Endothelial cell of umbilical vein (primary cell): ENCODE data around the gene AHNAK2. TPM values are rescaled to one million over a fixed set of nuclear protein-coding genes. Genes with fewer than 3 reads are reported as not detected.

Experiments
- BruUV-seq: library from RNA; stranded (reverse); fragments of 400-500 nt; replicated peaks from 2 replicates; lab custom pipeline; 2021; lab: Mats Ljungman, UMichigan
- CTCF ChIA-PET: fragments of 300-600, 350-600 bp; sonication (Branson Sonifier 250); formaldehyde crosslinking; loops from one replicate; lab custom pipeline; 2021; ENCODE audit warnings: antibody characterized with exemption, inconsistent platforms; lab: Charles Lee
- POLR2A ChIA-PET: fragments of 300-600, 350-600 bp; sonication (Branson Sonifier 250); formaldehyde crosslinking; loops from one replicate; lab custom pipeline; 2021; ENCODE audit warnings: antibody characterized with exemption, inconsistent platforms; lab: Charles Lee
- DNase-seq: peaks from one replicate; pipeline ENCODE4 v3.0.0-alpha.2; 2011; ENCODE audit warnings: low read depth, low spot score
- FAIRE-seq: peaks from 2 replicates; lab custom pipeline; 2011; peaks lifted over from hg19 to GRCh38; lab: Jason Lieb, UNC
- H2AFZ ChIP-seq: 2 replicates; pipeline ENCODE4 v1.6.0; 2012; ENCODE audit warnings: low read depth, low read length, control low read depth, inconsistent platforms
- H3K27ac ChIP-seq: 2 replicates; pipeline ENCODE4 v1.5.1; 2011; ENCODE audit warnings: low read depth, mild to moderate bottlenecking, control low read depth, low read length, moderate library complexity; ENCODE audit not compliant: insufficient read depth
- H3K27me3 ChIP-seq, 2 experiments: 2 replicates each; pipeline versions ENCODE4 v1.6.0 to v1.6.1; 2011; ENCODE audit warnings: low read length in 2 of 2, mixed read lengths in 1 of 2; ENCODE audit not compliant: control insufficient read depth in 2 of 2, insufficient read depth in 2 of 2
- H3K36me3 ChIP-seq, 2 experiments: 2 replicates in 1 of 2; 3 replicates in 1 of 2; pipeline ENCODE4 v1.5.1; 2011; ENCODE audit warnings: low read length in 2 of 2, mild to moderate bottlenecking in 1 of 2, moderate library complexity in 1 of 2; ENCODE audit not compliant: control insufficient read depth in 2 of 2, insufficient read depth in 2 of 2; ENCODE audit errors: extremely low read depth in 1 of 2
- H3K4me1 ChIP-seq: 3 replicates; pipeline ENCODE4 v1.5.1; 2011; ENCODE audit warnings: mild to moderate bottlenecking, low read length; ENCODE audit not compliant: control insufficient read depth, insufficient read depth; ENCODE audit errors: extremely low read depth
- H3K4me2 ChIP-seq: 2 replicates; pipeline ENCODE4 v1.6.1; 2011; ENCODE audit warnings: low read length, control low read depth, mixed read lengths; ENCODE audit not compliant: insufficient read depth
- H3K4me3 ChIP-seq, 3 experiments: fragments of 200-600 bp in 1 of 3; sonication (generic), shearing (Covaris generic) in 1 of 3; replicated peaks in 1 of 3; 2 replicates each; pipeline ENCODE4 v1.5.1; 2011 to 2016; ENCODE audit warnings: control low read depth in 3 of 3, low read length in 3 of 3, mild to moderate bottlenecking in 2 of 3, inconsistent platforms in 1 of 3, low read depth in 1 of 3, moderate library complexity in 1 of 3; ENCODE audit not compliant: insufficient read depth in 1 of 3
- H3K79me2 ChIP-seq: 2 replicates; pipeline ENCODE4 v1.6.0; 2012; ENCODE audit warnings: low read length, inconsistent platforms; ENCODE audit not compliant: control insufficient read depth, insufficient read depth
- H3K9ac ChIP-seq: replicated peaks from 2 replicates; pipeline ENCODE3; 2011; ENCODE audit warnings: low read length, control low read depth; ENCODE audit not compliant: insufficient read depth; ENCODE audit errors: extremely low read depth
- H3K9me1 ChIP-seq: replicated peaks from 3 replicates; pipeline ENCODE4 v1.6.0; 2011; ENCODE audit warnings: mild to moderate bottlenecking, low read length; ENCODE audit not compliant: control insufficient read depth, insufficient read depth; ENCODE audit errors: extremely low read depth
- H3K9me3 ChIP-seq: replicated peaks from 2 replicates; pipeline ENCODE4 v1.5.1; 2012; ENCODE audit warnings: low read length, inconsistent platforms; ENCODE audit not compliant: control insufficient read depth, insufficient read depth
- H4K20me1 ChIP-seq: replicated peaks from 2 replicates; pipeline ENCODE3; 2011; ENCODE audit warnings: mild to moderate bottlenecking, low read length; ENCODE audit not compliant: control insufficient read depth, insufficient read depth; ENCODE audit errors: extremely low read depth
- EZH2 ChIP-seq: IDR thresholded peaks from 2 replicates; pipeline ENCODE4 v1.6.1; 2012; ENCODE audit warnings: borderline replicate concordance, low read depth, mild to moderate bottlenecking, moderate library complexity, low read length, inconsistent platforms; ENCODE audit not compliant: severe bottlenecking
- FOS ChIP-seq: IDR thresholded peaks from 2 replicates; pipeline ENCODE4 v1.6.1; 2011; ENCODE audit warnings: mild to moderate bottlenecking, low read length, moderate library complexity, borderline replicate concordance; ENCODE audit not compliant: insufficient read depth
- GATA2 ChIP-seq: IDR thresholded peaks from 2 replicates; pipeline ENCODE4 v1.7.0; 2011; ENCODE audit warnings: low read depth, mild to moderate bottlenecking, moderate library complexity, mixed read lengths, low read length; ENCODE audit not compliant: insufficient read length, insufficient read depth
- JUN ChIP-seq: IDR thresholded peaks from 2 replicates; pipeline ENCODE4 v1.6.1; 2011; ENCODE audit warnings: borderline replicate concordance, low read depth; ENCODE audit not compliant: insufficient read length, insufficient read depth
- MYC ChIP-seq: IDR thresholded peaks from one replicate; pipeline ENCODE4 v1.6.1; 2011; ENCODE audit warnings: mild to moderate bottlenecking, low read depth, low read length
- POLR2A ChIP-seq: IDR thresholded peaks from 2 replicates; pipeline ENCODE4 v1.6.1; 2012; ENCODE audit warnings: low read depth, mild to moderate bottlenecking, control low read depth, low read length
- POLR2AphosphoS5 ChIP-seq: IDR thresholded peaks from 2 replicates; pipeline ENCODE4 v1.6.1; 2012; ENCODE audit warnings: low read depth, mild to moderate bottlenecking, control low read depth, low read length, moderate library complexity; ENCODE audit not compliant: insufficient read depth
- dilution Hi-C: fragments of 300-500 bp; cut with MboI; formaldehyde crosslinking; loops from one replicate; pipeline ENCODE4 v1.15.0; 2019; ENCODE audit warnings: low sequenced_read_pairs; ENCODE audit not compliant: extremely low pct_ligation_motif_present
- intact Hi-C: fragments of 100-400 bp; cut with micrococcal nuclease; formaldehyde crosslinking; loops from one replicate; pipeline ENCODE4 v1.10.0; 2022
- polyA plus RNA-seq, 4 experiments: library from polyadenylated mRNA; depleted of rRNA in 3 of 4; stranded (reverse) in 3 of 4; unstranded in 1 of 4; fragments of >200 nt; gene quantifications; 2 replicates each; pipeline versions ENCODE4 v1.2.1 to v1.2.3, GENCODE V29; 2011 to 2012; ENCODE audit warnings: missing spikeins in 1 of 4
- total RNA-seq: library from RNA; stranded (reverse); gene quantifications from 2 replicates; pipeline ENCODE4 v1.2.3, GENCODE V29; 2021
- TF ChIP-seq, protein P1 (sequence below): IDR thresholded peaks from 2 replicates; pipeline ENCODE4 v1.6.1; 2011; ENCODE audit not compliant: insufficient read depth, insufficient read length

The AHNAK2 gene
- total and polyA plus RNA-seq, 2 donors (not counting 3 experiments of a cell fraction or from before 2014, with no cell fraction given): 17.7 to 68.7 TPM

DNA sequence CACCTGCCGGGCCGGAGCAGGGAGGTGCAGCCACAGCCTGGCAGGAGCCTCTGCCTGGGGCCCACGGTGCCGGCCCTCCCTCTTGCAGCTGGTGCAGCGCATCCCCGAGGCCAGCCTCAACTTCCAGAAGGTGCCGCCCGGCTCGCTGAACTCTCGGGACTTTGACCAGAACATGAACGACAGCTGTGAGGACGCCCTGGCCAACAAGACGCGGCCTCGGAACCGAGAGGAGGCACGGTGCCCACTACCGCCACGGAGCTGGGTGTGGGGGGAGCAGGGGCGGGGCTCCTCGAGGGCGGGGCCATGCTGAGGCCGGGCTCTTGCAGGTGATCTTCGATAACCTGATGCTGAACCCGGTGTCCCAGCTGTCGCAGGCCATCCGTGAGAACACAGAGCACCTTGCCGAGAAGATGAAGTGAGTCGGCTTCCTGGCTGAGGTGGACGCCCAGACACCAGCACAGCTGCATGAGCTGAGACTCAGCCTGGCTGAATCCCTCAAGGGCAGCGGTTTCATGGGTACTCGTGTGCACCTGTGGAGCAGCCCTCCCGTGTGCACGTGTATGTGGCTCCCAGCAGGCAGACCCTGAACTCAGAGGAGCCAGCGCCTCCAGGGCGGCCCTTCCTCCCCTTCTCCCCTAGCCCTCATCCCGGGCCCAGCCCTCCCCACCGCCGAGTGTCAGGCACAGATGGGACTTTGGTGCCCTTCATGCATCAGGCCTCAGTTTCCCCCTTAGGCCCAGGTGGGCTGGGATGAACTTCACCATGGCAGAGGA is 84.6 kb downstream of the AHNAK2 start:
- Histone ChIP-seq H3K9me3 (no peaks in the 10 kb centered on the region), H3K27ac (no peak overlapping the region), H3K4me1 (peaks cover 16% of the 10 kb centered on the region), H4K20me1 (no peaks in the 10 kb centered on the region), H3K36me3 (no peaks in the 10 kb centered on the region), H3K79me2 (no peaks in the 10 kb centered on the region), H3K9ac (no peak overlapping the region), H3K9me1 (no peaks in the 10 kb centered on the region), H2AFZ (no peak overlapping the region), H3K4me3 (no peak overlapping the region), H3K4me2 (no peak overlapping the region), H3K27me3 (no peaks in the 10 kb centered on the region)
- no TSS peak for BruUV-seq
- ChIA-PET CTCF (interaction anchor here (1.1 to 1.8 kb wide), 4 partner anchors 24 to 152 kb away, joined by 3 to 7 read pairs (median 4); no protein-coding TSS in a partner anchor), POLR2A (no interaction called here)
- intact Hi-C loops (no loop called here), dilution Hi-C loops (no loop called here)
- DNase-seq (no peak), FAIRE-seq (no peak)
- TF ChIP-seq EZH2: no peak
- TF ChIP-seq POLR2AphosphoS5: no peak
- no peak for TF ChIP-seq JUN
- no peak for TF ChIP-seq FOS
- TF ChIP-seq MYC: no peak
- TF ChIP-seq, protein P1, sequence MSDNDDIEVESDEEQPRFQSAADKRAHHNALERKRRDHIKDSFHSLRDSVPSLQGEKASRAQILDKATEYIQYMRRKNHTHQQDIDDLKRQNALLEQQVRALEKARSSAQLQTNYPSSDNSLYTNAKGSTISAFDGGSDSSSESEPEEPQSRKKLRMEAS: no peak
- no peak for TF ChIP-seq GATA2
- no peak for TF ChIP-seq POLR2A
